CD4-positive, alpha-beta T cell treated with Interferon gamma for 1 hour (primary cell): ENCODE data around the gene SNX13.

Source experiments
- DNase-seq: peaks from one replicate; pipeline ENCODE4 v3.0.0-alpha.2; 2020

SNX13 gene

GRCh38 chr7:17774248-17774647 lies 166.0 kb downstream of the SNX13 start:
- DNase-seq: no peak

- peak; percentile 31 for DNase-seq
Measured at GRCh38 chr7:17773289-17773626, 167.0 kb downstream of the SNX13 start.

- DNase-seq: no peak
Measured at GRCh38 chr7:17772581-17773288, 167.6 kb downstream of the SNX13 start.

- no peak for DNase-seq
Measured at GRCh38 chr7:17771901-17772408, 168.3 kb downstream of the SNX13 start.

- DNase-seq: no peak
Measured at GRCh38 chr7:17770710-17771375, 169.5 kb downstream of the SNX13 start.

GRCh38 chr7:17769918-17770317 lies 170.4 kb downstream of the SNX13 start:
- DNase-seq: peak; percentile 46

GRCh38 chr7:17758008-17758407 lies 182.3 kb downstream of the SNX13 start:
- no peak for DNase-seq

GRCh38 chr7:17746020-17746530 lies 194.2 kb downstream of the SNX13 start:
- no peak for DNase-seq

GRCh38 chr7:17745610-17746009 lies 194.7 kb downstream of the SNX13 start:
- no peak for DNase-seq

GRCh38 chr7:17743316-17743715 lies 197.0 kb downstream of the SNX13 start:
- DNase-seq: no peak

- no peak for DNase-seq
Measured at GRCh38 chr7:17741426-17741825, 198.9 kb downstream of the SNX13 start.
